ENCODE results near the gene GFI1B. TPM values are rescaled to one million over a fixed set of nuclear protein-coding genes. Genes with fewer than 3 reads are reported as not detected.
"Not testable (repeated sequence)": the region's sequence is repeated elsewhere in the genome, so short reads cannot be mapped to it uniquely, and the experiment has no call there.

The GFI1B gene
- total RNA-seq, 1 donor from 2014 or later: not detected

- no peaks in the 10 kb centered on the region for H3K36me3 Mint-ChIP-seq (ENCODE audit: low read depth)
- H3K4me1 Mint-ChIP-seq (ENCODE audit: low read depth): peaks cover 12% of the 10 kb centered on the region
- no peaks in the 10 kb centered on the region for H3K9me3 Mint-ChIP-seq
- no peak overlapping the region for H3K4me3 Mint-ChIP-seq (ENCODE audit: low read depth)
- no peak overlapping the region for H3K27ac Mint-ChIP-seq
- no peaks in the 10 kb centered on the region for H3K27me3 Mint-ChIP-seq (ENCODE audit: low read depth)
- intact Hi-C loops (cut with micrococcal nuclease): no loop called here
- DNase-seq (ENCODE audit: low spot score): no peak
Measured at GRCh38 chr9:132947756-132948155, 30.7 kb upstream of the GFI1B start.

- intact Hi-C loops (cut with micrococcal nuclease): no loop called here
- no peaks in the 10 kb centered on the region for H3K9me3 Mint-ChIP-seq
- H3K27ac Mint-ChIP-seq: no peak overlapping the region
- H3K4me3 Mint-ChIP-seq (ENCODE audit: low read depth): no peak overlapping the region
- no peaks in the 10 kb centered on the region for H3K36me3 Mint-ChIP-seq (ENCODE audit: low read depth)
- no peaks in the 10 kb centered on the region for H3K27me3 Mint-ChIP-seq (ENCODE audit: low read depth)
- DNase-seq (ENCODE audit: low spot score): no peak
- peaks cover 6% of the 10 kb centered on the region for H3K4me1 Mint-ChIP-seq (ENCODE audit: low read depth)
Measured at GRCh38 chr9:132948482-132949050, 29.9 kb upstream of the GFI1B start.

- Mint-ChIP-seq H3K27me3 (ENCODE audit: low read depth) (no peaks in the 10 kb centered on the region), H3K27ac (no peak overlapping the region), H3K36me3 (ENCODE audit: low read depth) (no peaks in the 10 kb centered on the region), H3K4me3 (ENCODE audit: low read depth) (no peak overlapping the region), H3K4me1 (ENCODE audit: low read depth) (peaks cover 3% of the 10 kb centered on the region), H3K9me3 (no peaks in the 10 kb centered on the region)
- no peak for DNase-seq (ENCODE audit: low spot score)
- intact Hi-C loops (cut with micrococcal nuclease): no loop called here
Measured at GRCh38 chr9:132949709-132950108, 28.8 kb upstream of the GFI1B start.

- no peak overlapping the region for H3K27ac Mint-ChIP-seq
- DNase-seq (ENCODE audit: low spot score): no peak
- H3K9me3 Mint-ChIP-seq: peaks cover 25% of the 10 kb centered on the region
- no peaks in the 10 kb centered on the region for H3K27me3 Mint-ChIP-seq (ENCODE audit: low read depth)
- no peak overlapping the region for H3K4me3 Mint-ChIP-seq (ENCODE audit: low read depth)
- no peaks in the 10 kb centered on the region for H3K36me3 Mint-ChIP-seq (ENCODE audit: low read depth)
- no peaks in the 10 kb centered on the region for H3K4me1 Mint-ChIP-seq (ENCODE audit: low read depth)
- intact Hi-C loops (cut with micrococcal nuclease): no loop called here
Measured at GRCh38 chr9:132955123-132955522, 23.4 kb upstream of the GFI1B start.

GRCh38 chr9:132955768-132956167 is 22.7 kb upstream of the GFI1B start:
- intact Hi-C loops (cut with micrococcal nuclease): no loop called here
- Mint-ChIP-seq H3K4me1 (ENCODE audit: low read depth) (no peaks in the 10 kb centered on the region), H3K27me3 (ENCODE audit: low read depth) (no peaks in the 10 kb centered on the region), H3K9me3 (peaks cover 25% of the 10 kb centered on the region), H3K36me3 (ENCODE audit: low read depth) (no peaks in the 10 kb centered on the region), H3K4me3 (ENCODE audit: low read depth) (no peak overlapping the region), H3K27ac (no peak overlapping the region)
- no peak for DNase-seq (ENCODE audit: low spot score)

DNA sequence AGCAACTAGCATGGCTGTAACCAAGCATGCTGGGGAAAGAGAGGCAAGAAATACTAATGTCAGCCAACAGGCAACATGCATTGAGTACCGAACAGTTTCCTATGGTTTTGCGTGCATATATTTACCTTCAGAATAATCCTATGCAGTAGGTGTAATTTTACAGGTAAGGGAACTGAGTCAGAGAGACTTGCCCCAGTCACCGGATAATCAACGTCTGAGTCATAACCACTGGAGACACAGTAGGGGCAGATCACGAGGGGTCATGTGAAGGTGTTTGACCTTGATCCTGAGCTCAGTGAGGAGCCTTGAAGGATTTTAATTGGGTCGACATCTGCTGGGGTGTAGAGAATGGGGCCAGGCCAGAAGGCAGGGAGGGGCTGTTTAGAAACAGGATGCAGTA is 20.7 kb upstream of the GFI1B start:
- Mint-ChIP-seq H3K27ac (no peak overlapping the region), H3K9me3 (peaks cover 25% of the 10 kb centered on the region), H3K36me3 (ENCODE audit: low read depth) (no peaks in the 10 kb centered on the region), H3K4me3 (ENCODE audit: low read depth) (no peak overlapping the region), H3K27me3 (ENCODE audit: low read depth) (peaks cover 4% of the 10 kb centered on the region), H3K4me1 (ENCODE audit: low read depth) (no peaks in the 10 kb centered on the region)
- intact Hi-C loops (cut with micrococcal nuclease): no loop called here
- DNase-seq (ENCODE audit: low spot score): no peak

GRCh38 chr9:132961002-132961401 is 17.5 kb upstream of the GFI1B start:
- Mint-ChIP-seq H3K36me3 (ENCODE audit: low read depth) (no peaks in the 10 kb centered on the region), H3K4me1 (ENCODE audit: low read depth) (no peaks in the 10 kb centered on the region), H3K9me3 (peaks cover 18% of the 10 kb centered on the region), H3K27ac (no peak overlapping the region), H3K4me3 (ENCODE audit: low read depth) (no peak overlapping the region), H3K27me3 (ENCODE audit: low read depth) (peaks cover 4% of the 10 kb centered on the region)
- intact Hi-C loops (cut with micrococcal nuclease): no loop called here
- DNase-seq (ENCODE audit: low spot score): no peak

- no peak overlapping the region for H3K27ac Mint-ChIP-seq
- intact Hi-C loops (cut with micrococcal nuclease): no loop called here
- H3K9me3 Mint-ChIP-seq: no peaks in the 10 kb centered on the region
- H3K4me1 Mint-ChIP-seq (ENCODE audit: low read depth): no peaks in the 10 kb centered on the region
- no peaks in the 10 kb centered on the region for H3K36me3 Mint-ChIP-seq (ENCODE audit: low read depth)
- DNase-seq (ENCODE audit: low spot score): no peak
- H3K4me3 Mint-ChIP-seq (ENCODE audit: low read depth): no peak overlapping the region
- H3K27me3 Mint-ChIP-seq (ENCODE audit: low read depth): peaks cover 9% of the 10 kb centered on the region
Measured at GRCh38 chr9:132965478-132965877, 13.0 kb upstream of the GFI1B start.

DNA sequence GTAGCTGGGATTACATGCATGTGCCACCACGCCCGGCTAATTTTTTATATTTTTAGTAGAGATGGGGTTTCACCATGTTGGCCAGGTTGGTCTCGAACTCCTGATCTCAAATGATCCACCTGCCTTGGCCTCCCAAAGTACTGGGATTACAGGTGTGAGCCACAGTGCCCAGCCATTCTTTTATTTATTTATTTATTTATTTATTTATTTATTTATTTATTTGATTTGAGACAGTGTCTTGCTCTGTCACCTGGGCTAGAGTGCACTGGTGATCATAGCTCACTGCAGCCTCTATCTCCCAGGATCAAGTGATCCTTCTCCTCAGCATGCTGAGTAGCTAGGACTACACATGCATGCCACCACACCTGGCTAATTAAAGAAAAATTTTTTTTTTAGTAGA is 10.6 kb upstream of the GFI1B start:
- H3K4me3 Mint-ChIP-seq (ENCODE audit: low read depth); intact Hi-C loops (cut with micrococcal nuclease); H3K4me1 Mint-ChIP-seq (ENCODE audit: low read depth); H3K27ac Mint-ChIP-seq; H3K27me3 Mint-ChIP-seq (ENCODE audit: low read depth); H3K36me3 Mint-ChIP-seq (ENCODE audit: low read depth); H3K9me3 Mint-ChIP-seq; DNase-seq (ENCODE audit: low spot score): not testable (repeated sequence)

DNA sequence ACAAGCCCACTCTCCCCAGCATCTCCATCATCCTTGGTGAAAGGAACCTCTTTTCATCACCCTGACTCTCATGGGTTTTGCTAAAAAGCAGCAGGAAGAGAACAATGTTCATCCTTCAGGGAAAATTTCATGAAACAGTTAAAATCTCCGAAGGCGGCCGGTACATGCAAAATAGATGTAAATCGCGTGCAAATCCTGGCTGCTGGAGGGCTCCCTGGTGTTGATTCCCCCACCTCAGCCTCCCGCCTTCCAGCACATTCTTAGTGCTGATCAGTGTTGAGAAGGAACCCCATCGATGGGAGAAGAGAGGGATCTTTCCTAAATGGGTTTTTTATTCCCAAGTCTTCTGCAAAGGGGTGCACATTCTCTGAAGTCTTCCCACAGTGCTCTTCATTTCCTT is 8.7 kb upstream of the GFI1B start:
- intact Hi-C loops (cut with micrococcal nuclease): loop anchor here (10.0 kb wide), 1 partner anchor 165 kb away; no protein-coding TSS in a partner anchor
- no peaks in the 10 kb centered on the region for H3K4me1 Mint-ChIP-seq (ENCODE audit: low read depth)
- H3K36me3 Mint-ChIP-seq (ENCODE audit: low read depth): no peaks in the 10 kb centered on the region
- H3K9me3 Mint-ChIP-seq: no peaks in the 10 kb centered on the region
- DNase-seq (ENCODE audit: low spot score): no peak
- no peak overlapping the region for H3K4me3 Mint-ChIP-seq (ENCODE audit: low read depth)
- H3K27me3 Mint-ChIP-seq (ENCODE audit: low read depth): peaks cover 11% of the 10 kb centered on the region
- H3K27ac Mint-ChIP-seq: no peak overlapping the region

DNA sequence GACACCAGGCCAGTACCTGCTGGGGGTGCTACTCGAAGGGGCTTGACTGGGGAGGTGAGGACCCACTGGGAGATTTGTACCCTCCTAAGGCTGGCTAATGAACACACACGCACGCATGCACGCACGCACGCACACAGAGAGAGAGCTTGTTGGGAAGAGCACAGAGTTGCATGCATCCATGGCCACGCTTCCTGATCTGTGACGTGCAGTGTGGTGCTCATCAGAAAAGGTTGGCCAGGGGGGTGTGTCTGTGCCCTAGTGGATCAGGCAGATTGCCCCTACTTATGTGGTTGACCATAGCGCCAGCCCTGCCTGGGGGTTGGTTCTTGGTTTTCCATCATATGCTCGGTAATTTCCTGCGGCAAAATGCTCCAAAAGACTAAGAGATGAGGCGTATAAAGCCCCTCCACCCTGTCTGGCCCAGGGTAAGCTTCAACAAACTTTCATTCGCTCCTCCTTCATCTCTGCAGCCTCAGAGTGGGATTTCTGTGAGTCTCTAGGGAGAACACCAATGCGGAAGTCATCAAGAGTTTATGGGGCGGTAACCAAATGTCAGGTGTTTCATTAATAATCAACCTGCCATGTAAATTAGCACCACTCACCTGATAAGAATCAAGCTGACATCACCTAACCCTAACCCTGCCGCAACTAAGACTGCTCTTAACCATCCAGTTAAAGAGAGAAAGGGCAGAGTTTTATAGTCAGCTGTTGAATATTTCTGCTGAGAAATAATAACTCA is 8.0 kb upstream of the GFI1B start:
- no peak overlapping the region for H3K27ac Mint-ChIP-seq
- no peak for DNase-seq (ENCODE audit: low spot score)
- H3K36me3 Mint-ChIP-seq (ENCODE audit: low read depth): no peaks in the 10 kb centered on the region
- peaks cover 15% of the 10 kb centered on the region for H3K27me3 Mint-ChIP-seq (ENCODE audit: low read depth)
- intact Hi-C loops (cut with micrococcal nuclease): loop anchor here (10.0 kb wide), 1 partner anchor 166 kb away; no protein-coding TSS in a partner anchor
- H3K9me3 Mint-ChIP-seq: no peaks in the 10 kb centered on the region
- no peaks in the 10 kb centered on the region for H3K4me1 Mint-ChIP-seq (ENCODE audit: low read depth)
- H3K4me3 Mint-ChIP-seq (ENCODE audit: low read depth): no peak overlapping the region

DNA sequence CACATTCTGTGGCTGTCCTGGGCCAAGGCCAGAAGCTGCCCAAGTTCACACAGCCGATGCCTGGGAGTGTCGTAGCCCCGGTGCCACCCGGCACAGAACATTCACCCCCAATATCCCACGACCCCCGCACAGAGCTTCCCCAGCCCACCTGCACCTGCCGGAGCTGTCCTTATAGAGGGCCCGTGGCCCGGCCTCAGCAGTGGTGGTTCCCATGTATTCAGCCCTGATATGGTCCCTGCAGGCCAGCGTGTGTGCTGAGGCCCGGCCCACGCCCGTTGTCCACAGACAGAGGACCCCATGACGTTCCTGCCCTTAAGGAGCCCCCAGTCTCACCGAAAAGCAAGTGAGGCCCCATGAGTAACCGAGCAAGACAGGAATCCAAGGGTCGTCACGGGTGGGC is 5.3 kb upstream of the GFI1B start:
- Mint-ChIP-seq H3K4me1 (ENCODE audit: low read depth) (no peaks in the 10 kb centered on the region), H3K9me3 (no peaks in the 10 kb centered on the region), H3K36me3 (ENCODE audit: low read depth) (no peaks in the 10 kb centered on the region), H3K4me3 (ENCODE audit: low read depth) (no peak overlapping the region), H3K27ac (no peak overlapping the region), H3K27me3 (ENCODE audit: low read depth) (peaks cover 22% of the 10 kb centered on the region)
- no peak for DNase-seq (ENCODE audit: low spot score)
- intact Hi-C loops (cut with micrococcal nuclease): loop anchor here (10.0 kb wide), 1 partner anchor 168 kb away; no protein-coding TSS in a partner anchor

DNA sequence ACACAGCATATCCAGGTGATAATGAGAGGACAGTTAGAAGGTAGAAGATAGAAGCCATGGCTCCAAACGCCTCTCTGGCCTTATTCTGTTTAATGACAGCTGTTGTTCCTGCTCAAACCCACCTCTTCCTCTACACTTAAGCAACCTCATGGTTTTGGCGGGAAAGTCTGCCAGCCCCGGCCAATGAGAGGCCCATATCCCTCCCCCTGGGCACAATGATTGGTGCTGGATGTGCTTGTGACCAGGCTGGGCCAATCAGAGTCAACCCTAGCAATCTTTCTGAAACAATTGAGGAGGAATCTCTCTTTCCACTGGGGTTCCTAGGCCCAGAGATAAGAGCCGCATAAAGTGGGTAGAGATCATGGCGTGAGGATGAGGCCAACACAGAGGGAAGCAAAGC is 4.8 kb upstream of the GFI1B start:
- intact Hi-C loops (cut with micrococcal nuclease): loop anchor here (10.0 kb wide), 1 partner anchor 169 kb away; no protein-coding TSS in a partner anchor
- H3K4me3 Mint-ChIP-seq (ENCODE audit: low read depth): no peak overlapping the region
- DNase-seq (ENCODE audit: low spot score): no peak
- H3K4me1 Mint-ChIP-seq (ENCODE audit: low read depth): no peaks in the 10 kb centered on the region
- H3K27me3 Mint-ChIP-seq (ENCODE audit: low read depth): peaks cover 26% of the 10 kb centered on the region
- no peaks in the 10 kb centered on the region for H3K9me3 Mint-ChIP-seq
- no peak overlapping the region for H3K27ac Mint-ChIP-seq
- H3K36me3 Mint-ChIP-seq (ENCODE audit: low read depth): no peaks in the 10 kb centered on the region
